Amniotic epithelial cell (primary cell): ENCODE data around the gene TGOLN2.
A peak's percentile ranks its signal among the peaks of the same experiment; 100 is the strongest.

Source experiments
- DNase-seq: peaks from one replicate; pipeline ENCODE4 v3.0.0-alpha.2; 2010; ENCODE audit warnings: low read depth

TGOLN2 gene

DNA sequence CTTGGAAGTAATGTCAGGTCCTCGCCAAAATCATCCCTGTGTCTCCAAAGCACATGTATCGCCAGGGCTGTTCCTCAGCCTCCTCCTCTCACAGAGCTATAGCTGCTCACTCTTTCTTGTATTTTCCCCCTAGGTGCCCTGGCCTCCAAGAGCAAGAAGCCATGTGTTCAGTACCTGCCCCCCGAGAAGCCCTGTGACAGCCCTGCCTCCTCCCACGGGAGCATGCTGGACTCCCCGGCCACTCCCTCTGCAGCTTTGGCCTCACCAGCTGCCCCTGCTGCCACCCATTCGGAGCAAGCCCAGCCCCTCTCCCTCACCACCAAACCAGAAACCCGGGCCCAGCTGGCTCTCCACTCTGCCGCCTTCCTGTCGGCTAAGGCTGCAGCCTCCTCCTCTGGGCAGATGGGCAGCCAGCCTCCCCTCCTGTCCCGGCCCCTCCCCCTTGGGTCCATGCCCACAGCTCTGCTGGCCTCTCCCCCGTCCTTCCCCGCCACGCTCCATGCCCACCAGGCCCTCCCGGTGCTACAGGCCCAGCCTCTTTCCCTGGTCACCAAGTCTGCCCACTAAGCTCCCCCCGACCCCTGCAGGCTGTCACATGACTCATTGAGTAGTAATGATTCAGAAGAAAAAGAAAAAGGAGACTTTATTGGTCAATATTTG lies 18.8 kb downstream of the TGOLN2 start:
- DNase-seq: peak; percentile 37

DNA sequence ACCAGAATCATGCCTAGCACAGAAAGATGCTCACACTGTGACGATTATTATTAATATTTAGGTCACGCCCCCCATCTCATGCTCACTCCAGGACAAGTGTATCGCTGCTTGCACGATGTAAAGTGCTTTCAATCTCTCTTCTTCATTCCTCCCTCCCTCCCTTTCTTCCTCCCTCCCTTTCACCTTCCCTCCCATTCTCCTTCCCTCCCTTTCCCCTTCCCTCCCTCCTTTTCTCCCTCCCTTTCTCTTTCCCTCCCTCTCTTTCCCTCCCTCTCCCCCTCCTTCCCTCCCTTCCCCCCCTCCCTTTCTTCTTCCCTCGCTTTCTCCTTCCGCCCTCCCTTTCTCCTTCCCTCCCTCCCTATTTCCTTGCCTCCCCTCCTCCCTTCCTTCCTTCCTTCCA lies 19.6 kb downstream of the TGOLN2 start:
- no peak for DNase-seq

DNA sequence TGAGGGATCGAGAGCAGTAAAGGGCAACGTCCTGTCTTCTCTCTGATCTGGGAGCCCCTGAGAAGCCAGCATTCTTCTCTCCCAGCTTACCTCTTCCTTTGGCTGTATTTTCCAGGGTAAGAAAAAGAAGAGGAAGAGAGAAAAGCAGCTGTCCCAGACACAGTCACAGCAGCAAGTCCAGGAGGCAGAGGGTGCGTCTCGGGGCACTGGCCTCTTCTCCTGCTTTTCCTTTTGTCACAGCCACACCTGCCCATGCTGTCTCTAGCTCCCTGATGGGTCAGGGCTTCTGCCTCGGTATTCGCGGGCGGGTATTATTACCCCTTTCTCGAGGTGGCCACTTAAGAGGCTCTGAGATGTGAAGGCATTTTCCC lies 20.3 kb downstream of the TGOLN2 start:
- DNase-seq: no peak

DNA sequence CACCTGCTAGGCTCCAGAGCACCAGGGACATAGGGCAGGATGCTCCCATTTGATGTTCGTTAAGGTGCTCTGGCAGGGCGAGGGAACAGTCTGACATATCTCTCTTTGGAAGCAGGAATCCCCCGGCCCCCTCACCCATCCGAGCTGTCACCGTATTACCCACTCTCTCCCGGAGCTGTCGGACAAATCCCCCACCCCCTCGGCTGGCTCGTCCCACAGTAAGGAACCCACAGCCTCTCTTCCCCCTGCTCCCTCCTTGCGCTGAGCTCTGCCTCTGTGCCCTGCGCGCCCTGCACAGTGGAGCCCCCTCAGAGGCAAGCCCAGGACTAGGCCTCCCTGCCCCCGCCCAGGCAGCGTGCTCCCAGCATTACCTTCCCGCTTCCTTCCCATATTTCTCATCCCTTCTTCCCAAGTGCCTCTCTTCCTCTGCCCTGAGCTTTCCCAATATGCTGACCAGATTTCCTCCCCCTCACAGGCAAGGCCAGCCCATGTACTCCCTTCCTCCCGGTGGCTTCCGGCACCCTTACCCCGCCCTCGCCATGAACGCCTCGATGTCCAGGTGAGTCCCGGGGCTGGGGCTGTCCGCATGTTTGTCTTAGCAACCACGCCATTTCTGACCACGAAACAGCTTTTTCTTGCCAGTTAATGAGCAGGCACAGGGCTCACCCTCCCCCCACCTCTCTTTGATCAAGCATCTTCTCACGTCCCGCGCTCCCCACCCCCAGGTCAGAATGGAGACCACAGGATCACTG lies 23.8 kb downstream of the TGOLN2 start:
- DNase-seq: no peak

DNA sequence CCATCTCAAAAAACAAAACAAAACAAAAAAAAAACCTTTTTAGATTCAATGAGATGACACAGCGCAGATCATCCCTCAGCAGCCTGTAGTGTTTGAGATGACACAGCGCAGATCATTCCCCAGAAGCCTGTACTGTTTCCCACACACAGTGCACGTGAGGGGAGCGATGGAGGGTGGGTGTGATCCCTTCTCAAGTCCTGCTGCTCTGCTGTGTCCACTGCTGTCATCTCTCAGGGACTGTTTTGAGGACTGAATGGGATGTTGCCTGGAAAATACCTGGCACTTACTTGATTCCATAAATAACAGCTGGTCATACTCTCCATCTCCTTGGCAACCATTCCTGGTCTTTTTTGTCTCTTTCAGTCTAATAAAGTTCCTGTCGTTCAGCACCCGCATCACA lies 25.7 kb downstream of the TGOLN2 start:
- no peak for DNase-seq

DNA sequence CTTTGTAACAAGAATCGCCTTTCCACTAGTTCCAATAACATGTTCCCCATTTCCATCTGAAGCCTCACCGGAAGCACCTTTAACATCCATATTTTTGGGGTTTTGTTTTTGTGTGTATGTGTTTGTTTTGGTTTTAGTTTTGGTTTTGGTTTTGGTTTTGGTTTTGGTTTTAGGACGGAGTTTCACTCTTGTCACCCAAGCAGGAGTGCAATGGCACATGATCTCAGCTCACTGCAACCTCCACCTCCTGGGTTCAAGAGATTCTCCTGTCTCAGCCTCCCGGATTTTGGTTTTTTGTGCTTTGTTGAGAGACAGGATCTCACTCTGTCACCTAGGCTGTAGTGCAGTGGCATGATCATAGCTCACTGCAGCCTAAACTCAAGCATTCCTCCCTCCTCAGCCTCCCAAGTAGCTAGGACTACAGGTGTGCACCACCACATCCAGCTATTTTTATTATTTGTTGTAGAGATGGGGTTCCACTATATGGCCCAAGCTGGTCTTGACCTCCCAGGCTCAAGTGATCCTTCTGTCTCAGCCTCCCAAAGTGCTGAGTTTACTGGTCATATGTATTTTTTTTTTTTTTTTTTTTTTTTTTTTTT lies 36.3 kb downstream of the TGOLN2 start:
- no peak for DNase-seq

DNA sequence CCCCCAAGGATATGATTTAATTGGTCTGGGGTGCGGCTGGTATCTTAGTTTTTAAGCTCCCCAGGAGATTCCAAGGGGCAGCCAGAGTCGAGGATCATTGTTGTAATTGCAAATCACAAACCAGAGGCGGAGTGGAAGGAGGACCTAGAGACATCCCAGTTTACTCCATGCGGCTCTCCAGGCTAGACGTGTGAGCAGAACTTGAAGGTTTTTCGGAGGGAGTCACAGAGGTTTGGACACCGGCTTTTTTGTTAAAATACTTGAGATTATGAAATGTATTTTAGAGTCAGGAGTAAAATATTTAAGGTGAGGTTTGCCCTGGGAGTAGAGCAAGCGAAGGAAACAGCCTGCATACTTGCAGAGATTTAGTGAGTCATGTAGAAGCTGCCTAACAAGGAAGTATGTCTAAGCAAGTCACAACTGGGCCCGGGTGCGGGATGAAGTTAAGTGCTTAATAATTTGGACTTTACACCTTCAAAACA lies 39.5 kb downstream of the TGOLN2 start:
- DNase-seq: peak; percentile 68

DNA sequence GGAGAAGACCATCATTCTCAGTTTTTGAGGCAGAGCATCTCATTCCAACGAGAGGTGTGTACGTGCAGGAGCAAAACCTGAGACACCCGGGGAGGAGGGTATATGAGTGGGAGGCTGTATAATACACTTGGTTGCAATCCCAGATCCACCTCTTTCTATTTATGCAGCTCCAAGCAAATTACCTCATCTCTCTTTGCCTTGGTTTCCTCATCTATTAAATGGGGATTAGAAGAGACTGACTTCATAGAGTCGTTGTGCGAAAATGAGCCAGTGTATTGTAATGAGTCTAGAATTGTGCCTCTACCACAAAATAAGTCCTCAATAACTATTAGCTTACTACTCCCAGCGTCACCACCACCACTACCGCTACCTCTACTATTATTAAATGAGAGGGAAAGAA lies 40.1 kb downstream of the TGOLN2 start:
- no peak for DNase-seq

DNA sequence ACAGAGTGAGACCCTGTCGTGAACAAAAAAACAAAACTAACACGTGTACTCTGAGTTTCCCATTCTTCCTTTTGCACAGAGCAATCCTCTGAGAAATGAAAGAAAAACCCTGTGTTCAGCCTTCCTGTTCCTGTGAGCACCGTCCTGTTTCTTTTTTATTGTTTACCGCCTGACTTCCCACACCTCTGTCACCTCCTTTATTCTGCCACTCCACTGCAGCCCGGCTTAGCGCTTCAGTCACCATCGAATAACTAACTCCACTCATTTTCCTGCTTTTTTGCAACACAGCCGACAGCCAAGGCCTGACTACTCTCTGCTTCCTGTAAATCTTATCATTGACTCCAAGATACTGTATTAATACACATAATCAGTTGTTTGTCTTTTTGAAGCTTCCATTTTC lies 40.9 kb downstream of the TGOLN2 start:
- no peak for DNase-seq

DNA sequence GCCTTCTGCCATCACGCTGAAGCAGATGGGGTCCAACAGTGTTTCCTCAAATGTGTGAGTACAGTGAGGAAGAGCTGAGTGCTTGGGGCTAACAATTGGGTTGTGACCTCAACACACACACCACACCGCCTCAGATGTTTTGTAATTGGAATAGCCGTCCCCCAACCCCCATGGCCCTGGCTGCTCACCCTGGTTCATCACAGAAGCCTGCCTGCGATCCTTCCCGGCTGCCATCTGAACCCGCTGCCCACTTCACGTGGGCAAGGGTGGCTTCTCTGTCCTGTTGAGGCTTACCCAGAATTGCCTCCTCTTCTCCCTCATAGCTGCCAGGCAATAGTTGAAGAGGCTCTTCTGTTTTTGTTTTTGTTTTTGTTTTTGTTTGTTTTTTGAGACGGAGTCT lies 44.1 kb downstream of the TGOLN2 start:
- no peak for DNase-seq

DNA sequence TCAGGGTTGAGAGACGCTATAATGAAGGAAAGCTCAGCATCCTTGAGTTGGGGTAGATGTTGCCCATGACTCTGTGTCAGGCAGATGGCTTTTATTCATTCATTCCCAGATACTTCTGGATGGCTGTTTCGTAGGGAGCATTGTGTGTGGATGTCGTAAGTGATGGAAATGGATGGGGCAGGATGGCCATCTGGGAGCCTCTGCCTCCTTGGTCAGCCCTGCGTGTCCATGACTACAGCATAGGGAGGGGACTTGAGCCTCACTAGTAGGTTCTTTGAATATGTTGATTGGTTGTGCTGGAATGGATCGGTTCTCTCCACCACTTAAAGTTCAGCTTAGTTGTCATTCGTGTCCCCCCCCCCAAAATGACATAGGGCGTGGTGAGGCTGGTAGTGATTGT lies 44.9 kb downstream of the TGOLN2 start:
- no peak for DNase-seq

DNA sequence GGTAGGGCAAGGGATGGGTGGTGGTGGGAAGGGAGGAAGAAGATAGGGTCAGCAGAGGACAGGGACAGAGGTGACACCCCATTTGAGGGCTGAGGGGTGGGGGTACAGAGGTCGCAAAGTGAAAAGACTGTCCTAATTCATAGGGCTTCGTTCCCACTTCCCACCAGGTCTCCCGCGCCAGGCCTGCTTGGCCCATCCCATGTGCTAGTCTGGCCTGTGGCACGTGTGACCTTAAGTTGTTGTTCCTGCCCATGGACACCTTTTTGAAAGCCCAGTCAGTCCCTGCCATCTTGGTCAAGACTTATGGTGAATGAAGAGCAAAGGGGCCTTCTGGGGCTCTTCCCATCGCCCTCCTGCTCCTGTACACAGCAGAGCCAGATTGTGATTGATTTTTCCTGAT lies 46.2 kb downstream of the TGOLN2 start:
- no peak for DNase-seq

DNA sequence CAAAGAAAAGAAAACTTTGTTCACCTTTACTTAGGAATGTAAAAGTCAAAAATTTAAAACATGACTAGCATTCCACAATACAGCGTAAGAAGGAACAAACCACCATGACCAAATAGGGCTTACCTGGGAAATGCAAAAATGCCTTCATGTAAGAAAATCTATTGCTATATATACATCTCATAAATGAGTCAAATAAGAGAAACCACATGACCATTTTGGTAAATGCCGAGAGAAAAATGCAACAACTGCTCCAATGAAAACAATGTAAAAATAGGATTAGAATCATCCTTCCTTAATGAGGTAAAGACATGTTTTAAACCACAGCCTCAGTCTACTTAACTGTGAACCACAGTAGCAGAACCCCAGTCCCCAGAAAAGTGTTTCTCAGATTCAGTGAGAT lies 49.4 kb downstream of the TGOLN2 start:
- no peak for DNase-seq

DNA sequence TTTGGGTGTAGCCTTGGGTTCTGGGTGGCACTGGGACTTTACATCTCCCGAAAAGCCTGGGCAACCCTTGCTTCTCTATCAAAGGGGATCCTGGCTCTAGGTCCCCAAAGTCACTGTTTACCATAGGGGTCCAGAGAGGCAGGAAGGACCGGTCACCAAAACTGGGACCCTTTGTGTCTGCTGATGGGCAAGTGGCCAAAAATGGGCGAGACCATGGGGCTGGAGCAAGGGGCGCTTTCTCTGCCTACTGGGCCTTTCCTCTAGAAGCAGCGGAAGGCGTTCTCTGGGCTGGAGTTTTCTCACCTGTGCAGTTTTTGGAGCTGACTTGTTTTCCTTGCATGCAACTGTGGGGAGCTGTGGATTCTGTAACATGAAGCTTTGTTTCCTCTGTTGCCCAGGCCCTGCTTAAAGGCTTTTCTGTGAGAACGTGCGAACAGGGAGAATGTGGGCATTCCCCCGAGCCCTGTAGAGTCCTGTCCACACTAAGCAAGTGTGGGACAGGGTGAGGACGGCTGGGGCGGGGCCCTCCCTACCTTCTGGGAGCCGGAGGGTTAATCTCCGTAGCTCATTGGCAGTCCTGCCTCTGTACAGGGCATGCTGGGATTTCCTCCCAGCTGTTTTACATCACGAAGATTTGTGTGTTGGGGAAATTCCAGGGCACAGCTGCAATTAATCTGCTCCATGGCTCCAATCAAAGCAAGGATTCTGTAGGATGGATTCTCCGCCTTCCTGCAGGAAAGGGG lies 50.2 kb downstream of the TGOLN2 start:
- peak; percentile 62 for DNase-seq

DNA sequence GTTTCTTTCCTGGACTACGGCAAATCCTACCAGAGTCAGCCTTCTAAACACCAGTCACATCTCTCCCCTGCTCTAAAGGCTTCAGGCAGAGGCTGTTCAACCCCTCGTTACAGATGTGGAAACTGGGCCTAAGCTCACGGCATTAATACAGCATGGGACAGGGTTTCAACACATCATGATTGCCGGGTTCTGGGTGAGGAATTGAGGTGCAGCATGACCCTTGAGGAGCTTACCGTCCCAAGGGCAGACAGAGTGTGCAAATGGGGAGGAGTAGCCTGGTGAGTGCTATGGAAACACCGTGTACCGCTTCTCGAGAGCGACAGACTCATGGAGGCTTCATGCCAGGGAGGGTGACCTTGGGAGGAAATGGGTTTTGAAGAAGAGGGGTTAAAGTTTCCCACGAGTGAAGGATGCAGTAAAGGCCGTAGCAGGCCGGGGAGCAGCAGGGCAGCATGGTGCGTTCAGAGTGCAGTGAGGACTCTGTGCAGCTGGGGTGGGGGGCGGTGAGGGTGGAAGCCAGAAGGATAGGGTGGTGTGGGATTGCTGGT lies 51.1 kb downstream of the TGOLN2 start:
- DNase-seq: no peak

DNA sequence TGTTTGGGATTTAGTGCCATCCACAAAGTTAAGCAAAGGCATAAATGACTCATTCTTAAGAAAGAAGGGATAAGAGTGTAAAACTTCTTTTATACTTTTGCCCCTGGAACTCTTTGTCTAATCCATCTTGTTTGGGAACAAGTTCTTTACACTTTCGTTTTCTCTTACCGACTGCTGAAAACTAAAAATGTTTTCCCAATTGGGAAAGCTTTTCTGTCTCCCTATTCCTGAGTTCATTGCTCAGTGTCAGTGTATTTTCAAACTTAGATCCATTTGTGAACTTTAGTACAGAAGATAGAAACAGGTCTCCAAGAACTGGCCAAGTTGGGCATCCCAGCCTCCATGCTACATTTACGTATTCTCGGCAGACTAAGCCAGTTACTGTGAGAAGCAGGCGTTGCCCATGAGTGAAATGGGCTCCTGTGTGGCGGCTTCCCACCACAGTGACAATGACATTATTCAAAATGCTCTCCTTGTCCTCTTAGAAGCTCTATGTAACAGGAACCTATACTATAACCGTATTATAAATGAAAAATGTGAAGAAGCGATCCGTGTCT lies 51.7 kb downstream of the TGOLN2 start:
- DNase-seq: no peak

DNA sequence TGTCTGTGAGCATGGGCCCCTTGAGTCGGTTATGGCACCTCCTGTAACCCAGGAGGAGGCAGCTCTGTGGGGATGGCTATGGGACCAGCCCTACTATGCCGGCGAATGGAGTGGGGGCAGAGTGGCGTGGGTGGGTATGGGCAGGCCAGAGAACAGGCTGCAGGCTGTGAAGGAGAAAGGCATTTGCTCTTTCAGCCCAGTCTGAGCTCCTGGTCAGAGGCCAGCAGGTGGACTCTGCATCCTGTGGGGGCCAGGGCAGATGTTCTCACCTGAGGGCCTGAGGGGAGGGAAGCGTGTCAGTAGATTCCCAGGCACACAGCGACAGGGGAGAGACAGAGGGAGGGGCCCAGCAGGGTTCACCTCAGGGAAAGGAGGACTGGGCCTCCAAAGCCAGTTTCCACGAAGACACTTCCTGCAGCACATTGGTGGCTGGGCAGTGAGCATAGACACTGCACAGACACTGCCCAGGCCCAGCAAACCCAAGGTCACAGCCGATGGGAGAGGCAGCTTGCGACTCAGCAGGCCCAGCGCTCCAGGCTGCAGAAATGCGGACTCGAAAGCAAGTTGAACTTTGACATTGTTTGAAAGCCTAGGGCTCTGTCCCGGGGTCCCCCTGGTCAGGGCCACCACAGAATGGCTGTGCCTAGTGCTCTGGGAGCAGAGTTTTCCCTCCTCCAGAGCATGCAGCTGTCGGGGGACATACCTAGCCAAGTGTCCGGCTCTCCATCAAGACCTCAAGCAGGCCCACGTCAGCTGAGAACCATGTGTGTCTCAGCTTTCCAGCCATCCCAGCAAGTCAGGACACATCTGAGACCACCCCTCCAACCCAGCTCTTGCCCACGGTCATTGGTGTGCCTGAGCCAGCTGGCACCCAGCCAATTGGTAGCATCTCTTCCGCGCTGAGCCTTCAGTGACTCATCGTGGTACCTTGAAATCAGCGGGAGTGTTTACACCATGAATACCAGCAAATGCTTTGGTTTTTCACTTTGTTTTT lies 53.8 kb downstream of the TGOLN2 start:
- DNase-seq: peak; percentile 75

DNA sequence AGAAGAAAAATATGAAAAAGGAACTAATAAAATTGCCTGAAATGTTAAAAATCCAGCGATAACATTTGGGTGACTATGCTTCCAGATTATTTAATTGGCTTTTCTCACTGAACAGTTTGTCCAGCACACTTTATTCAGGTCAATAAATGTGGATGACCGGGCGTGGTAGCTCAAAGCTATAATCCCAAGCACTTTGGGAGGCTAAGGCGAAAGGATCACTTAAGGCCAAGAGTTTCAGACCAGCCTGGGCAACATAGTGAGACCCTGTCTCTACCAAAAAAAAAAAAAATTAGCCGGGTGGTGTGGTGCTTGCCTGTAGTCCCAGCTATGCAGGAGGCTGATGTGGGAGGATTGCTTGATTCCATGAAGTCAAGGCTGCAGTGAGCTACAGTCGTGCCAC lies 55.4 kb downstream of the TGOLN2 start:
- no peak for DNase-seq

DNA sequence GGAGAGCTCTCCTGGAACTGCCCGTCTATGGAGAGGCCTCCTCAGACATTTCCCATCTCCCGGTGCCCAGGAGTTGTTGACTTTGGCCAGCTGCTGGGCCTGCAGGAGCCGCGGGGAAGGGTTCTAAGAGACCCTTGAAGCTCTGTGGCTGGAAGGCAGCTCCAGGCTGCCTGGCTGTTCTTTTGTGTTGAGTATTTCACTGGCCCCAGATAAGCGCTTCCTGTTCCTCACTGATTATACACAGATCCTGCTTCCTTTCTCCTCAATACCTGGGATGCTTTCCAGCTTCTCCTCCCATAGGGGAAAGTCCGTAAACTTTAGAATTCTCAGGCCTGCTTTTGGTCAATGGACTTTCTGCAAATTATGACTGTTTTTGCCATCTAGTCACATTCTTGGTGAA lies 57.8 kb downstream of the TGOLN2 start:
- DNase-seq: no peak
